GM18526 (cell line): ENCODE data around the gene CDH26.

Source experiments
- POLR2A ChIP-seq: IDR thresholded peaks from 3 replicates; pipeline ENCODE4 v1.6.1; 2011; ENCODE audit not compliant: insufficient read length; ENCODE audit errors: extremely low read depth

The CDH26 gene

DNA sequence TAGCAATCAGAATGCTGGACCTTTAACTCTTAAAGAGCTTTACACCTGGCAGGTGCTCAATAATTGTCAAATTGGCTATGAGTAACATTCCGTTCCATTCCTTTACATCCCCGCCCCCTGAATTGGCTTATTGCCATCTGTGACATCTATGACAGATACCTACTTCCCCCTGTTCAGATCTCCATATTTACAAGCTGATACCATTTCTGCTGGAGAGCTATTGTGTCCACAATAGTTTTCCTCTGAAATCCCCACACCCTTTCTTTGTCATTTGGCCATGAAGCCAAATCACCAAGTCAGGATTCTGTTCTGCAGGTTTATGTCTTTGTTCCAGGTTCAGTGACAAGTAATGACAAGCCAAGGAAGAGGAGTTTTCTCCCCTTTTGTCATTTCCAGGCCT, 3.2 kb downstream of the CDH26 start:
- TF ChIP-seq POLR2A: no peak

DNA sequence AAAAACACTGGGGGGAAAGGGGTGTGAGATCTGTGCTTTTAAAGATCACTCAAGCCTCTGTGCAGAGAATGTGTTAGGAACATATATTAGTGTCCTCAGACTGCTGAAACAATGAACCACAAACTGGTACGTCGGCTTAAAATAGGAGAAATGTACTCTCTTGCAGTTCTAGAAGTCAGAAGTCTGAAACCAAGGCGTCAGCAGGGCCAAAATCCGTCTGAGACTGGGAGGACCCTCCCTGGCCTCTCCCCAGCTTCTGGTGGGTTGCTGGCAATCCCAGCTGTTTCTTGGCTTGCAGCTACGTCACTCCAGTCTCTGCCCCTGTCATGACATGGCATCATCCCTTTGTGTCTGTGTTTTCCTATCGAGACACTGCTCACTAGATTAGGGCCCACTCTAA, 3.9 kb downstream of the CDH26 start:
- no peak for TF ChIP-seq POLR2A

DNA sequence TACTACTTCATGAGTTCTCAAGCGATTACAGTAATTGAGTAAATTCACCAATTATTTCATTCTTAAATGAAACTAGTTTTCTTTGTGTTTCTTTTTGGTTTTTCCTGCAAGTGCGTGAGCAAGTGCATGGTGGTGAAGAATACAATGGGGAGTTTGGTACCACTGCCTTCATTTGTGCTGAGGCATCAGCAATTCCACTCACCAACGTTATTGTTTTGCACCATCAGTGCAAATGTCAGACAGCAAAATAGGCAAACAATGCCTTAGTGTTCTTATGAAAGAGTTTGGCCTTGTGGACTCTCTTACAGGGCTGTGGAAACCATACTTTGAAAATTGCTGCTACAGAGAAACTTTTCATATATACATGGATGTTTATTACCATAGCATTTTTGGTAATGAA, 8.2 kb downstream of the CDH26 start:
- no peak for TF ChIP-seq POLR2A

DNA sequence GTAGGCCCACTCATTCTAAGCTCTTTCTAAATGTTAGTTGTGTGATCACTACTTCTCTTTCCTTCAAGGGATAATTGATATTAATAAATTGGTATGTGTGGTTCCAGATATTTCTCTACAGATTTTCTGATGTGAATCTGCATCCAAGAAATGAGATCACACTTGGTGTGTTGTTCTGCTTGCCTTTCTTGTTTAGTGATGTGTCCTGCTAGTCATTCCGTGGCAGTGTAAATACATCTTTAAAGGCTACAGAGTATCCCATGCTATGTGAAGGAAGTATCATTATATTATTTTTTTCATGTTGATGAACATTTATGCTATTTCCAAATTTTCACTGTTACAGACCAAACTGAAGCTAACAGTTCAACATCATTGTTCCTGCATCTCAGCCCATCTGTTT, 13.2 kb downstream of the CDH26 start:
- no peak for TF ChIP-seq POLR2A

DNA sequence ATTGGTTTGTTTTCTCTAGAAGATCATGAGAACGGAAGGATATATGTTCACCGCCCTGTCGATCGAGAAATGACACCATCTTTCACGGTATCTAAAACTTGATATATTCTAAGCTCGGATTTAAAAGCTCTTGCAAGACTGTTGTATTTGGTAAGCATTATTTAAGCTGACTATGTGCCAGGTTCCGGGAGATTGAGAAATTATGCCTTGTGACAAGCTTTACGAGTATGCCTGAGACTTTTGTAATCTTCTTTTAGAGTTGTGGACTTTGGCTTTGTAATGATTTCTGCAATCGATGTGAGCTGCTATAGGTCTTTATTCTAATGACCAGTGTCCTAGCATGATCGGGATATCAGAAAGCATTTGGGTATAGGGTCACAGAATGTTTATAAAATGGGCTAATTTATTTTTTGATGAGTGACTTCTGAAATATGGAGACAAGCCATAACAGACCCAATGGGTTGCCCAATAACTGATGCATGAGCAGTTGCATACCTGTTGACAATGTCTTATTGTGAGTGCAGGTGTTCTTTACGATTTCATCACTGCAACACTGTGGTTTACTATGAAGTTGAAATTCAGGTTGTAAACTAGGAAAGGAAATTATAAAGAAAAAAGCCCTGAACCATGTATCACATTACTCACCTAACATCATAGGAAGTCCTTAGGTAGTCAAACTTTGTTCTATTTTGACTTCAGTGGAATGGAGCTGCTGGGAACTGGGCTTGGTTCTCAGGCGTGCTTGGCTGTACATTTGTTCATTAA, 14.0 kb downstream of the CDH26 start:
- no peak for TF ChIP-seq POLR2A

DNA sequence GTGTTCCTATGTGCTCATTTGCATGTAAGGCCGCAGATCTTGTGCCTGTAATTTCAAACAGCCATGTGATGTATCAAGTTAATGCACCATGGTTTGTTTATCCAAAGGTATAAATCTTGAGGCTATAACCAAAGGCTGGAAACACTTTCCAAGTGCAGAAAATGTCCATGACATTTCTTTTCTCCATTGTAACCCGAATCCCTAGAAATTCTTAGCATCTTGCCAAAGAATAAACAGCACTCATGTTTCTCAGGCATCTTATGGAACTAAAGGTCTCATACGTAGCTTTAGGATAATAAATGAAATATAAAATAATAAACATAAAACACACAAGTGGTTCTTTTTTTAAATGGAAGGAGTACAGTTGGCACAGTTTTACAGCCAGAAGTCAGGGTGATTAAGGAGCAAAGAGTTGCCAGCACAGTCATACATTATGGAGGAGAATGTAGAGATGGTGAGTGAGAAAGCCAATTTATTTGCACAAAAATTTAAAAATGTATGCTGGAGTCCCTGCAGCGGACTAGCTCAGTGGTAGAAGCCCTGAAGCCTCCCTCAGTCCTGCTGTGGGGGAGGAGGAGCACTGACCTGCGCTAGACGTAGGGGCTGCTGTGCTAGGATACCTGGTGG, 18.0 kb downstream of the CDH26 start:
- TF ChIP-seq POLR2A: no peak

DNA sequence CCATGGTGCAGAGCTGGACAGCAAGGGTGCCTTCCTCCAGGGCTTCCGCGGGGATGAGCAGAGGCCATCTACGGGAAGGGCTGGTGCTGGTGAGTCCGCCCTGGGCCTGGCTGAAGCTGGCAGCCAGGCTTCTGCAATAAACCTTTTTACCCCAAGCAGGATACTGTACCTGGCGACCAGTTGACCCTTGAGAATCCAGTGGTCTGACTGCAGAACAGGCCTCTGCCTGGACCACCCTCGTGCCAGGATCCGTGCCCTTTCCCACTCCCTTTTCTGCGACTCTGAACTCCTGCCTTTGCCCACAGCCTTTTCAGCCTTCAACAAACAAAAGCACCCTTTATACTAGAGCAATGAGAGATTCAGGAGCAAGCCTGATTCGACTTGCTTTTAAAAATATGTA, 18.9 kb downstream of the CDH26 start:
- TF ChIP-seq POLR2A: no peak

DNA sequence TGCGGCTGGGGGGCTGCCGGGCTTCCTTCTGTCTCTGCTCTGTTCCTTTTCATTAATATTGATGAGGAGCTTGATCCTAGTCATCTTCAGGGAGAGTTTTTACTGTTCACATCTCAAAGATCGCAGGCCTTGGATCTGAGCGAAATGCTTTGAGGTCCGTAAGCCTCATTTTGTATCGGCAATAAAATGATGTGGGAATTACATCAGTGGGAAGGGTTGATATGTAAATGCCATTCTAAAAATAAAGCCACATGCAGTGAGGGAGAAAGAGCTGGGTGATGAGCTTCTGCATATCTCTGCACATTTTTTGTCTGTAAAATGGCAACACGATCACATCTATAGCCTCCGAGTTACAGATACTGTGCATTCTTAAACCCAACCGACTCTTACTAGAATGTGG, 24.9 kb downstream of the CDH26 start:
- TF ChIP-seq POLR2A: no peak

DNA sequence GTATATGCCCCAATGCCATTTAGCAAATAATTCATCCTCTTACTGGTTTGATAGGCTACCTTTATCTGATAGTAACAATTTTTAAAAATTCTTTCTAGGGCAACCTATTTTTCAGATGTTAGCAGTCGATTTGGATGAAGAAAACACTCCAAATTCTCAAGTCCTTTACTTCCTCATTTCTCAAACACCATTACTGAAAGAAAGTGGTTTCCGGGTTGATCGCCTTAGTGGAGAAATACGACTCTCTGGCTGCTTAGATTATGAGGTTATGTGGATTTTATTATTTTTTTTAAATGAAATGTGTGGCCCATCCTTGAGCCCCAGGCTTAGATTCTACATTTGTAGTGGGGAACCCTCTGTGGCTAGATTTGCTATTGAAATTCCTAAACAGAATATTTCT, 26.3 kb downstream of the CDH26 start:
- TF ChIP-seq POLR2A: no peak

DNA sequence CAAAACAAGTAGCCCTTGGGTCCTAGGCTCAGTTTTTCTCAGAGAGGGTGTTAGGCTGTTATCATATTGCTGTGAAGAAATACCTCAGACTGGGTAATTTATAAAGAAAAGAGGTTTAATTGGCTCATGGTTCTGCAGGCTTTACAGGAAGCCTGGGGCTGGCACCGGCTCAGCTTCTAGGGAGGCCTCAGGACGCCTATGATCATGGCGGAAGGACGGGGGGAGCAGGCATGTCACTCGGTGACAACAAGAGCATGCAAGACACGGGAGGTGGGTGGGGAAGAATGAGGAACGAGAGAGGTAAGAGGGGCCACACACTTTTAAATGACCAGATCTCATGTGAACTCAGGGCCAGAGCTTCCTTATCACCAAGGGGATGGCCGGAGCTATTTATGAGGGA, 26.9 kb downstream of the CDH26 start:
- no peak for TF ChIP-seq POLR2A

DNA sequence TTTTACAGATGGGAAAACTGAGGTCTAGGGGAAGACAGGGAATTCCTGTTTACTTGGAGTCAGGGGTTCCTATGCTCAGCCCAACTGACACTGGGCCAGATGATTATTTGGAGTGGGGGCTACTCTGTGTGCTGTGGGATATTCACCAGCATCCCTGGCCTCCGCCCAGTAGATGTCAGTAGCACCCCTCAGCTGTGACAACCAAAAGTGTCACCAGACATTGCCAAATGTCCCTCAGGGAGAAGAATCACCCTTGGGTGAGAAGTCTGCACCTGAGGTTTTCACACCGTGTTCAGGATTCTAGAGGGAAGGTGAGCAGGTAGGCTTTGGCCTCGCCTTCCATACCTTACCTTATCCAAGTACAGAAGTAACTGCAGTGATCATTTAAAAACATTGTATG, 27.6 kb downstream of the CDH26 start:
- TF ChIP-seq POLR2A: no peak

DNA sequence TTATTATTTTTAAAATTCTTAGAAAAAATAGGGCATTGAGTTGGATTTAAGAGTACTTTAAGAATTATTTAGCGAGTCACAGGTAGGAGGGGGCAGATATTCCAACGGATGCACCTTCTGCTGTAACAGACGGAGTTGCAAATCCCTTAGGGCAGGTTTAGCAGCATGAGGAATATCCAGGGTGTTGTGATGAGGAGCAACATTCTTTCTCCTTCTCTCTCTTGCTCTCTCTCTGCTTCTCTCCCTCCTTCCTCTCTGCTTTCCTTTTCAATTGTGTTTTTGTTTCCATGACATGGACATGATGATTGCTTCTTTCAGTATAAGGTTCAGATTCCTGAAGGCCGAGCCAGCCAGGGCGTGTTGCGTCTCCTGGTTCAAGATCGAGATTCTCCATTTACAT, 28.9 kb downstream of the CDH26 start:
- TF ChIP-seq POLR2A: no peak

DNA sequence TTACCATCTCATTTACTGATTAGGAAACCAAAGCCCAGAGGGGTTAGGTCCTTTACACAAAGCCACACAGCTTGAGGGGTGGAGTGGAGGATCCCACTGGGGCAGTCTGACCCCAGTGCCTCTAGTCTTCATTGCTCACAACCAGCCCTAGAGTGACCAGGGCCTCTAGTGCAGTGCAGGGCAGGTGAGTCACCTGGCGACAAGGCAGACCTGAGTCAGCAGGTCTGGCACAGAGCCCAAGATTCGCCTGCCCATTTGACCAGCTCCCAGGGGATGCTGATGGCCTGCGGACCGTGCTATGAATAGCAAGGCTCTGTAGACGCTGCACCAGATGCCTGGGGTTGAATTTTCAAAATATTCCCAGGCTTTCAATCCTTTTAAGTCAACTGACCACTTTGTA, 29.9 kb downstream of the CDH26 start:
- TF ChIP-seq POLR2A: no peak

DNA sequence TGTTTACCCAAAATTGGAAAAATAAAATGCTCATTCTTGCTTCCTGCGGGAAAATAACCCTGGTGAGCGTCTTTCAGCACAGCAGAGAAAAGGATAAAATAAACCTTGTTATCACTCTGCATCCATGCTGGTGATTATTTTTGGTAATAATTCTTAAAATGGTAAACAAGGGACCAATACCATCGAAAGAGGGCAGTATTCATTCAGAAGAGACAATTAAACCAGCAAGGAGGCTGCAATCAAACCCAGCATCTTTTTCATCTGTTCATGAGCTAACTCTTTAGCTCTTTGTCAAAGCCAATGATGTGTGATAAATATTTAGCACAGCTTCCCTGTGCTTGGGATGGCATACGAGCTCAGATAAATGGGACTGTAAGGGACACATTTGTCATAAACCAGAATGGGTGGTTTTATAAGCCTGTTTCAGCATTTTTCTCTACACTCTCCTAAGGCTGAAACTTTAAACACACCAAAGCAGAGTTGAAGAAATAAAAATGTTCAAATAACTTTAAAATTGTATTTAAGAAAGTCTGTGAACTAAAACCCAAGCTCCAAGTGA, 34.4 kb downstream of the CDH26 start:
- TF ChIP-seq POLR2A: no peak

DNA sequence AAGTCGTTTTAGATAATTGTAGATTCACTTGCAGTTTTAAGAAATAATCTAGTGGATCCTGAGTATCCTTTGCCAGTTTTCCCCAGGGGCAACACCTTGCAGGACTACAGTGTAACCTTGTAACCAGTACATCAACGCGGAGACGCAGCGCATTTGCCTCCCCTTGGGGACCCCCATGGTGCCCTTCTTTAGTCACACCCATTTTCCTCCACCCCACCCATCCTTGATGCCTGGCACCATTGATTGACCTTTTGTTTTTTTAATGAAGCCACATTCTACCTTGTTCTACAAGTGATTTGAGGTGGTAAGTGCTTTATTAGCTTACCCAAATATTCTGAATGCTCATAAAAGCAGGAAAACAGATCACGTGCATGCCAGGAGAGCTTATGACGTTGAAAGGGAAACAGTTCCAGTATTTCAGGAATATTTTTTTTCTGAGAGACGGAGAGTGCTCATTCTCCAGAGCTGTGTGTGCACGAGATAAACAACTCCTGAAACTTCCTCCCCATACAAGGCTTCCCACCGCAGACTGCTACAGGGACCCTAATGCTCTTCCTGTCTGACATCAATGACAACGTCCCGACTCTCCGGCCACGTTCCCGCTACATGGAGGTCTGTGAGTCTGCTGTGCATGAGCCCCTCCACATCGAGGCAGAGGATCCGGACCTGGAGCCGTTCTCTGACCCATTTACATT, 35.7 kb downstream of the CDH26 start:
- TF ChIP-seq POLR2A: no peak

DNA sequence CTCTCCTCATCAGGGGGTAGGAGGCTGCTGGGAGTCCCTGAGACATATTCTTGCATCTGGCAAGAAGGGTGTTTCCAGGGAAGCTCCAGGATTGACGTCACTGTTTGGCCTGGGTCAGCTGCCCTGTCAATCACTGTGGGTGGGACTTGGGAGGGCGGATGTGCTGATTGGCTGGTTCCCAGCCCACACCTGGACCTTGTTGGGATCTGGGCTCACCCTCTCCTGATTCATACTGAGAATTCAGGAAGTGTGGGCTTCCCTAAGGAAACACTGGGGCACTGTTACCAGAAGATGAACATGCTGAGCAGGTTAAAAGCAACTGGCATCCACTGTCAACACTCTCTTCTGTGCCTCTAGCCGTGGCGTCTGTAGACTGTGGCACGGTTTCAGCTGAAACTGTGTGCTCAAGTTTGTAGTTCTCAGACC, 36.5 kb downstream of the CDH26 start:
- TF ChIP-seq POLR2A: no peak
